Measurements from ENCODE around the gene ADPRH.

ADPRH gene

GRCh38 chr3:119630128-119630879 lies 51.0 kb downstream of the ADPRH start:
- H3K4me1 ChIP-seq (ENCODE audit: control insufficient read depth in 1 of 2, insufficient read depth in 1 of 2, low read depth in 1 of 2, low read length in 1 of 2), result peaks cover 14 to 24% of the 10 kb centered on the region in 2 experiments
- peak overlapping the region; percentile 61 for H3K27ac ChIP-seq
- no peaks in the 10 kb centered on the region for H3K9me3 ChIP-seq
- H3K4me3 ChIP-seq (ENCODE audit: low read depth in 1 of 2, low read length in 1 of 2), result no peak overlapping the region
- H3K27me3 ChIP-seq, result no peaks in the 10 kb centered on the region
- TF ChIP-seq, protein P1, sequence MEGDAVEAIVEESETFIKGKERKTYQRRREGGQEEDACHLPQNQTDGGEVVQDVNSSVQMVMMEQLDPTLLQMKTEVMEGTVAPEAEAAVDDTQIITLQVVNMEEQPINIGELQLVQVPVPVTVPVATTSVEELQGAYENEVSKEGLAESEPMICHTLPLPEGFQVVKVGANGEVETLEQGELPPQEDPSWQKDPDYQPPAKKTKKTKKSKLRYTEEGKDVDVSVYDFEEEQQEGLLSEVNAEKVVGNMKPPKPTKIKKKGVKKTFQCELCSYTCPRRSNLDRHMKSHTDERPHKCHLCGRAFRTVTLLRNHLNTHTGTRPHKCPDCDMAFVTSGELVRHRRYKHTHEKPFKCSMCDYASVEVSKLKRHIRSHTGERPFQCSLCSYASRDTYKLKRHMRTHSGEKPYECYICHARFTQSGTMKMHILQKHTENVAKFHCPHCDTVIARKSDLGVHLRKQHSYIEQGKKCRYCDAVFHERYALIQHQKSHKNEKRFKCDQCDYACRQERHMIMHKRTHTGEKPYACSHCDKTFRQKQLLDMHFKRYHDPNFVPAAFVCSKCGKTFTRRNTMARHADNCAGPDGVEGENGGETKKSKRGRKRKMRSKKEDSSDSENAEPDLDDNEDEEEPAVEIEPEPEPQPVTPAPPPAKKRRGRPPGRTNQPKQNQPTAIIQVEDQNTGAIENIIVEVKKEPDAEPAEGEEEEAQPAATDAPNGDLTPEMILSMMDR (IDR thresholded peaks at IDR 0.05), result no peak
- H3K36me3 ChIP-seq, result no peaks in the 10 kb centered on the region

- peak overlapping the region; percentile 61 for H3K27ac ChIP-seq
- TF ChIP-seq, protein P1 (IDR thresholded peaks at IDR 0.05), result no peak
- H3K4me1 ChIP-seq (ENCODE audit: control insufficient read depth in 1 of 2, insufficient read depth in 1 of 2, low read depth in 1 of 2, low read length in 1 of 2), result peaks cover 14 to 24% of the 10 kb centered on the region in 2 experiments
- H3K36me3 ChIP-seq, result no peaks in the 10 kb centered on the region
- no peaks in the 10 kb centered on the region for H3K9me3 ChIP-seq
- H3K4me3 ChIP-seq (ENCODE audit: low read depth in 1 of 2, low read length in 1 of 2), result no peak overlapping the region
- H3K27me3 ChIP-seq, result no peaks in the 10 kb centered on the region
Observed at GRCh38 chr3:119630880-119631329, 51.6 kb downstream of the ADPRH start.

DNA sequence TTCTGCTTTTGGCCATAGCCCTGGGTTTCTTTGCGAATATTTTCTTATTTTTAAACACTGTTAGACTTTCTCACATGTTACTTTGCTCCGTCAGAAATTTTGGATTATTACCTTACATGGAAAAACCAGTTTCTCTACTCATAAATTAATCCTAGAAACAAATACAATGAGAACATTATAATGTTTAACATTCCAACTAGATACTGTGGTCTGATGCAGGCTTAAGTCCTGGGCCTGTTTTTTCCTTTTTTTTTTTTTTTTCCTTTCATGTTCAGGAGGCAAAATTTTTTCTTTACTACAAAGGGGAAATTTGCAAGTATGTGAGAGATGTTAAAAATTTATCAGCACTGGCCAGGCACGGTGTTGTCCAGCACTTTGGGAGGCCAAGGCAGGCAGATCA lies 52.2 kb downstream of the ADPRH start:
- Histone ChIP-seq H3K27ac (peak overlapping the region; percentile 61), H3K4me1 (ENCODE audit: control insufficient read depth in 1 of 2, insufficient read depth in 1 of 2, low read depth in 1 of 2, low read length in 1 of 2) (peaks cover 14 to 24% of the 10 kb centered on the region in 2 experiments), H3K27me3 (no peaks in the 10 kb centered on the region), H3K36me3 (no peaks in the 10 kb centered on the region), H3K4me3 (ENCODE audit: low read depth in 1 of 2, low read length in 1 of 2) (no peak overlapping the region), H3K9me3 (no peaks in the 10 kb centered on the region)
- TF ChIP-seq, protein P1 (IDR thresholded peaks at IDR 0.05), result no peak

GRCh38 chr3:119632216-119632615 lies 52.9 kb downstream of the ADPRH start:
- Histone ChIP-seq H3K27ac (no peak overlapping the region), H3K4me1 (ENCODE audit: control insufficient read depth in 1 of 2, insufficient read depth in 1 of 2, low read depth in 1 of 2, low read length in 1 of 2) (peaks cover 14 to 24% of the 10 kb centered on the region in 2 experiments), H3K27me3 (no peaks in the 10 kb centered on the region), H3K36me3 (no peaks in the 10 kb centered on the region), H3K4me3 (ENCODE audit: low read depth in 1 of 2, low read length in 1 of 2) (no peak overlapping the region), H3K9me3 (no peaks in the 10 kb centered on the region)
- TF ChIP-seq, protein P1 (IDR thresholded peaks at IDR 0.05), result no peak

GRCh38 chr3:119632829-119633228 lies 53.5 kb downstream of the ADPRH start:
- Histone ChIP-seq H3K36me3 (no peaks in the 10 kb centered on the region), H3K4me3 (ENCODE audit: low read depth in 1 of 2, low read length in 1 of 2) (no peak overlapping the region), H3K27ac (no peak overlapping the region), H3K27me3 (no peaks in the 10 kb centered on the region), H3K4me1 (ENCODE audit: control insufficient read depth in 1 of 2, insufficient read depth in 1 of 2, low read depth in 1 of 2, low read length in 1 of 2) (peaks cover 11 to 23% of the 10 kb centered on the region in 2 experiments), H3K9me3 (no peaks in the 10 kb centered on the region)
- TF ChIP-seq, protein P1 (IDR thresholded peaks at IDR 0.05), result no peak

Measured in neutrophil (primary cell).